K562 (cell line): ENCODE results near the gene EDN2. TPM values are rescaled to one million over a fixed set of nuclear protein-coding genes. Genes with fewer than 3 reads are reported as not detected.

Experiments used
- ELF2 ChIP-seq: fragments of 250-450 bp; sonication (Bioruptor Pico); IDR thresholded peaks from 2 replicates; pipeline ENCODE4 v1.5.0; 2021; ENCODE audit warnings: mild to moderate bottlenecking
- EP300 ChIP-seq: IDR thresholded peaks from 2 replicates; pipeline ENCODE4 v1.6.1; 2012; ENCODE audit warnings: low read length, improper control_type of control experiment
- JUN ChIP-seq, 2 experiments: sonication (generic) in 1 of 2; formaldehyde crosslinking in 1 of 2; IDR thresholded peaks; 2 replicates each; pipeline versions ENCODE4 v1.6.1 to v1.8.0; 2012 to 2022; ENCODE audit warnings: borderline replicate concordance in 2 of 2, mild to moderate bottlenecking in 2 of 2, improper control_type of control experiment in 1 of 2, low read depth in 1 of 2, low read length in 1 of 2, missing genetic modification reagents in 1 of 2
- MTA1 ChIP-seq: fragments of 450-650 bp; IDR thresholded peaks from 2 replicates; pipeline ENCODE4 v1.6.1; 2017; ENCODE audit warnings: borderline replicate concordance
- POLR2AphosphoS5 ChIP-seq: IDR thresholded peaks from 2 replicates; pipeline ENCODE4 v1.6.1; 2011; ENCODE audit warnings: mild to moderate bottlenecking, low read depth, low read length, moderate library complexity; ENCODE audit not compliant: control insufficient read depth, insufficient read depth
- RHOXF2B ChIP-seq: fragments of 250-450 bp; sonication (Bioruptor Pico); conservative IDR thresholded peaks from 2 replicates; pipeline ENCODE4 v1.5.1; 2021
- SETDB1 ChIP-seq: IDR thresholded peaks from one replicate; pipeline ENCODE4 v1.6.1; 2012; ENCODE audit warnings: low read length, control low read depth, inconsistent platforms
- TCF7 ChIP-seq: sonication (generic); IDR thresholded peaks from 2 replicates; pipeline ENCODE4 v1.6.1; 2016; ENCODE audit warnings: antibody characterized with exemption, borderline replicate concordance
- TCFL5 ChIP-seq: fragments of 250-450 bp; sonication (Bioruptor Pico); conservative IDR thresholded peaks from 2 replicates; pipeline ENCODE4 v1.6.1; 2021; ENCODE audit warnings: mild to moderate bottlenecking, moderate library complexity, matching md5 sums
- ZNF436 ChIP-seq: fragments of 250-450, 450-650 bp; sonication (Bioruptor Pico); formaldehyde crosslinking; IDR thresholded peaks from 2 replicates; pipeline ENCODE4 v1.7.0; 2020; ENCODE audit warnings: mild to moderate bottlenecking
- polyA plus RNA-seq, 8 experiments: library from polyadenylated mRNA; depleted of rRNA in 4 of 8; stranded (reverse) in 5 of 8; unstranded in 3 of 8; fragments of >200 nt; fragmentation: Nextera tagmentation in 2 of 8; fragmentation: Illumina TruSeq in 1 of 8; extraction: Ambion mirVana in 2 of 8; extraction: Trizol in 1 of 8; gene quantifications; 2 replicates each; pipeline versions ENCODE4 v1.2.1 to v1.2.3, GENCODE V29; 2011 to 2014; ENCODE audit warnings: inconsistent platforms in 1 of 8, missing spikeins in 1 of 8
- total RNA-seq, 7 experiments: library from RNA; depleted of rRNA in 6 of 7; stranded (reverse); fragments of >200 nt in 6 of 7; fragmentation: Illumina TruSeq in 2 of 7; extraction: Trizol in 2 of 7; gene quantifications; 2 replicates each; pipeline versions ENCODE4 v1.2.1 to v1.2.3, GENCODE V29; 2011 to 2021; ENCODE audit warnings: low replicate concordance in 1 of 7
- TF ChIP-seq, protein P1 (sequence below), 2 experiments: IDR thresholded peaks; 2 replicates each; pipeline ENCODE4 v1.6.1; 2012; ENCODE audit warnings: improper control_type of control experiment in 2 of 2, low read depth in 2 of 2, low read length in 2 of 2, borderline replicate concordance in 1 of 2
- TF ChIP-seq, protein P2 (sequence below): fragments of 450-650 bp; IDR thresholded peaks from 2 replicates; pipeline ENCODE4 v1.6.1; 2018; ENCODE audit not compliant: partially characterized antibody
- TF ChIP-seq, protein P3 (sequence below): fragments of 250-450 bp; sonication (Bioruptor Pico); IDR thresholded peaks from 2 replicates; pipeline ENCODE4 v1.5.0; 2022; ENCODE audit warnings: mild to moderate bottlenecking
- TF ChIP-seq, protein P4 (sequence below): fragments of 450-650 bp; formaldehyde crosslinking; IDR thresholded peaks from 2 replicates; pipeline ENCODE4 v1.4.0; 2022; ENCODE audit warnings: missing genetic modification characterization
- TF ChIP-seq, protein P5 (sequence below), 2 experiments: fragments of 250-450 bp in 1 of 2; fragments of 450-650 bp in 1 of 2; sonication (Bioruptor Pico) in 1 of 2; IDR thresholded peaks; 2 replicates each; pipeline versions ENCODE4 v1.6.1 to v1.8.0; 2016 to 2021; ENCODE audit warnings: mild to moderate bottlenecking in 2 of 2, moderate library complexity in 2 of 2, missing compliant biosample characterization in 1 of 2, missing genetic modification characterization in 1 of 2

Gene EDN2
- total and polyA plus RNA-seq, 9 of the 15 experiments (the other 6 are each of a cell fraction or from before 2014, with no cell fraction given): not detected

DNA sequence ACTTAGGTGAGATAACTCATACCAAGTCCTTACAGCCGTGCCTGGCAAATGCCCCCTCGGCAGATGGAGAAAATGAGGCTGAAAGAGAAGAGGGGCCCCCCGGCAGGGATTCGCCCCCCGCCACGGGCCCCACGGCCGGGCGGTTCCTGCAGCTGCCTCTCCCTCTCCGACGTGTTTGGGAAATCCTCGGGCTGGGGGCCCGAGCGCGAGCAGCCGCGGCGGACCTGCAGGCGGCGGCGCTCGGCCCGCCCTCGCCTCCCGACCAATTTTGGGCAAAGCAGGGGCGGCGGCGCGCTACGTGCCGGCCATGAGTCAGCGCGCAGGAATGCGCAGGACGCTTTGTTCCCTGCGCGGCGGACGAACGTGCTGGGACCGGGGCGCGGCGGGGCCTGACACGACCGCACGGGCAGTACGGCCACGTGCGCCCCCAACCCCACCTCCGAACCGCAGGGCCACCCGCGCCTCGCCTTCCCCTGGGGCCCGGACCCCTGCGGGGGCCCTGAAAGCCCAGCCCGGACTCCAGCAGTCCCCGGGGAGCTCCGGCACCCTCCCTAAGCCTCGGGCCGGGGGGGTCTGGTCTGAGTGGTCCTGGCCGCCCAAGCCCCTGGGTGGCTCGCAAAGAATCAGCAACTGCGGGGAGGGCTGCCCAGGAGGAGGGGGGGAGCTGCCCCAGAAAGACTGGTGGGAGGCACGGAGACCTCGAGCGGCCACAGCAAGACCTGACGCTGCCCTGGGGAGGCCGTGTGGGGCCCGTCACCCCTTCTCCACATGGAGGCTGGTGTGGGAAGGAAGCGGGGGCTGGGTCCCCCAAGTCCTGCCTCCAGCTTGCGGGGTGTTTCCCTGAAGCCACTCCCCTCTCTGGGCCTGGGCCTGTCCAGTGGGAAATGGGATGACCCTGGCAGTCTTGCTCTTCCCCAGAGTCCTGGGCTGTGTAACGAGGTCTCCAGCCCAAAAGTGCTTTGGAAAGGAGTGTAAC is 11.9 kb upstream of the EDN2 start (continued):
- TF ChIP-seq, protein P1, sequence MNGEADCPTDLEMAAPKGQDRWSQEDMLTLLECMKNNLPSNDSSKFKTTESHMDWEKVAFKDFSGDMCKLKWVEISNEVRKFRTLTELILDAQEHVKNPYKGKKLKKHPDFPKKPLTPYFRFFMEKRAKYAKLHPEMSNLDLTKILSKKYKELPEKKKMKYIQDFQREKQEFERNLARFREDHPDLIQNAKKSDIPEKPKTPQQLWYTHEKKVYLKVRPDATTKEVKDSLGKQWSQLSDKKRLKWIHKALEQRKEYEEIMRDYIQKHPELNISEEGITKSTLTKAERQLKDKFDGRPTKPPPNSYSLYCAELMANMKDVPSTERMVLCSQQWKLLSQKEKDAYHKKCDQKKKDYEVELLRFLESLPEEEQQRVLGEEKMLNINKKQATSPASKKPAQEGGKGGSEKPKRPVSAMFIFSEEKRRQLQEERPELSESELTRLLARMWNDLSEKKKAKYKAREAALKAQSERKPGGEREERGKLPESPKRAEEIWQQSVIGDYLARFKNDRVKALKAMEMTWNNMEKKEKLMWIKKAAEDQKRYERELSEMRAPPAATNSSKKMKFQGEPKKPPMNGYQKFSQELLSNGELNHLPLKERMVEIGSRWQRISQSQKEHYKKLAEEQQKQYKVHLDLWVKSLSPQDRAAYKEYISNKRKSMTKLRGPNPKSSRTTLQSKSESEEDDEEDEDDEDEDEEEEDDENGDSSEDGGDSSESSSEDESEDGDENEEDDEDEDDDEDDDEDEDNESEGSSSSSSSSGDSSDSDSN (IDR thresholded peaks at IDR 0.05; ENCODE audit: borderline replicate concordance in 1 of 2, low read depth in 2 of 2, low read length in 2 of 2): peak; percentile 52 to 60; a peak in 1 of 4 replicates
- TF ChIP-seq ELF2 (no peak), POLR2AphosphoS5 (no peak), SETDB1 (no peak), ZNF436 (CRISPR knock-in tag) (no peak), TCFL5 (CRISPR knock-in tag) (no peak), MTA1 (no peak), RHOXF2B (CRISPR knock-in tag) (no peak), JUN (IDR thresholded peaks at IDR 0.05; ENCODE audit: borderline replicate concordance, low read depth, low read length) (peak; percentile 97), JUN (CRISPR knock-in tag; IDR thresholded peaks at IDR 0.05; ENCODE audit: borderline replicate concordance) (peak; percentile 97), TCF7 (no peak), EP300 (no peak)
- TF ChIP-seq, protein P2, sequence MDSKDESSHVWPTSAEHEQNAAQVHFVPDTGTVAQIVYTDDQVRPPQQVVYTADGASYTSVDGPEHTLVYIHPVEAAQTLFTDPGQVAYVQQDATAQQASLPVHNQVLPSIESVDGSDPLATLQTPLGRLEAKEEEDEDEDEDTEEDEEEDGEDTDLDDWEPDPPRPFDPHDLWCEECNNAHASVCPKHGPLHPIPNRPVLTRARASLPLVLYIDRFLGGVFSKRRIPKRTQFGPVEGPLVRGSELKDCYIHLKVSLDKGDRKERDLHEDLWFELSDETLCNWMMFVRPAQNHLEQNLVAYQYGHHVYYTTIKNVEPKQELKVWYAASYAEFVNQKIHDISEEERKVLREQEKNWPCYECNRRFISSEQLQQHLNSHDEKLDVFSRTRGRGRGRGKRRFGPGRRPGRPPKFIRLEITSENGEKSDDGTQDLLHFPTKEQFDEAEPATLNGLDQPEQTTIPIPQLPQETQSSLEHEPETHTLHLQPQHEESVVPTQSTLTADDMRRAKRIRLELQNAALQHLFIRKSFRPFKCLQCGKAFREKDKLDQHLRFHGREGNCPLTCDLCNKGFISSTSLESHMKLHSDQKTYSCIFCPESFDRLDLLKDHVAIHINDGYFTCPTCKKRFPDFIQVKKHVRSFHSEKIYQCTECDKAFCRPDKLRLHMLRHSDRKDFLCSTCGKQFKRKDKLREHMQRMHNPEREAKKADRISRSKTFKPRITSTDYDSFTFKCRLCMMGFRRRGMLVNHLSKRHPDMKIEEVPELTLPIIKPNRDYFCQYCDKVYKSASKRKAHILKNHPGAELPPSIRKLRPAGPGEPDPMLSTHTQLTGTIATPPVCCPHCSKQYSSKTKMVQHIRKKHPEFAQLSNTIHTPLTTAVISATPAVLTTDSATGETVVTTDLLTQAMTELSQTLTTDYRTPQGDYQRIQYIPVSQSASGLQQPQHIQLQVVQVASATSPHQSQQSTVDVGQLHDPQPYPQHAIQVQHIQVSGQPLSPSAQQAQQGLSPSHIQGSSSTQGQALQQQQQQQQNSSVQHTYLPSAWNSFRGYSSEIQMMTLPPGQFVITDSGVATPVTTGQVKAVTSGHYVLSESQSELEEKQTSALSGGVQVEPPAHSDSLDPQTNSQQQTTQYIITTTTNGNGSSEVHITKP: no peak
- TF ChIP-seq, protein P3, sequence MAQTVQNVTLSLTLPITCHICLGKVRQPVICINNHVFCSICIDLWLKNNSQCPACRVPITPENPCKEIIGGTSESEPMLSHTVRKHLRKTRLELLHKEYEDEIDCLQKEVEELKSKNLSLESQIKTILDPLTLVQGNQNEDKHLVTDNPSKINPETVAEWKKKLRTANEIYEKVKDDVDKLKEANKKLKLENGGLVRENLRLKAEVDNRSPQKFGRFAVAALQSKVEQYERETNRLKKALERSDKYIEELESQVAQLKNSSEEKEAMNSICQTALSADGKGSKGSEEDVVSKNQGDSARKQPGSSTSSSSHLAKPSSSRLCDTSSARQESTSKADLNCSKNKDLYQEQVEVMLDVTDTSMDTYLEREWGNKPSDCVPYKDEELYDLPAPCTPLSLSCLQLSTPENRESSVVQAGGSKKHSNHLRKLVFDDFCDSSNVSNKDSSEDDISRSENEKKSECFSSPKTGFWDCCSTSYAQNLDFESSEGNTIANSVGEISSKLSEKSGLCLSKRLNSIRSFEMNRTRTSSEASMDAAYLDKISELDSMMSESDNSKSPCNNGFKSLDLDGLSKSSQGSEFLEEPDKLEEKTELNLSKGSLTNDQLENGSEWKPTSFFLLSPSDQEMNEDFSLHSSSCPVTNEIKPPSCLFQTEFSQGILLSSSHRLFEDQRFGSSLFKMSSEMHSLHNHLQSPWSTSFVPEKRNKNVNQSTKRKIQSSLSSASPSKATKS (CRISPR knock-in tag): no peak
- TF ChIP-seq, protein P4, sequence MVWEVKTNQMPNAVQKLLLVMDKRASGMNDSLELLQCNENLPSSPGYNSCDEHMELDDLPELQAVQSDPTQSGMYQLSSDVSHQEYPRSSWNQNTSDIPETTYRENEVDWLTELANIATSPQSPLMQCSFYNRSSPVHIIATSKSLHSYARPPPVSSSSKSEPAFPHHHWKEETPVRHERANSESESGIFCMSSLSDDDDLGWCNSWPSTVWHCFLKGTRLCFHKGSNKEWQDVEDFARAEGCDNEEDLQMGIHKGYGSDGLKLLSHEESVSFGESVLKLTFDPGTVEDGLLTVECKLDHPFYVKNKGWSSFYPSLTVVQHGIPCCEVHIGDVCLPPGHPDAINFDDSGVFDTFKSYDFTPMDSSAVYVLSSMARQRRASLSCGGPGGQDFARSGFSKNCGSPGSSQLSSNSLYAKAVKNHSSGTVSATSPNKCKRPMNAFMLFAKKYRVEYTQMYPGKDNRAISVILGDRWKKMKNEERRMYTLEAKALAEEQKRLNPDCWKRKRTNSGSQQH (CRISPR knock-in tag): no peak
- TF ChIP-seq, protein P5, sequence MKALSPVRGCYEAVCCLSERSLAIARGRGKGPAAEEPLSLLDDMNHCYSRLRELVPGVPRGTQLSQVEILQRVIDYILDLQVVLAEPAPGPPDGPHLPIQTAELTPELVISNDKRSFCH (CRISPR knock-in tag; IDR thresholded peaks at IDR 0.05): no peak
- TF ChIP-seq, protein P5 (tag; IDR thresholded peaks at IDR 0.05): no peak
